DMS 273 treated with DMSO at 0.1 percent for 48 hours (cell line): ENCODE results near the gene CHFR.
"Not testable (repeated sequence)": the region's sequence is repeated elsewhere in the genome, so short reads cannot be mapped to it uniquely, and the experiment has no call there.

ENCODE experiments used
- DNase-seq: peaks from one replicate; lab custom pipeline; 2025; lab: John Stamatoyannopoulos, UW

CHFR gene

GRCh38 chr12:132874175-132874574 lies 13.2 kb downstream of the CHFR start:
- DNase-seq = no peak

DNA sequence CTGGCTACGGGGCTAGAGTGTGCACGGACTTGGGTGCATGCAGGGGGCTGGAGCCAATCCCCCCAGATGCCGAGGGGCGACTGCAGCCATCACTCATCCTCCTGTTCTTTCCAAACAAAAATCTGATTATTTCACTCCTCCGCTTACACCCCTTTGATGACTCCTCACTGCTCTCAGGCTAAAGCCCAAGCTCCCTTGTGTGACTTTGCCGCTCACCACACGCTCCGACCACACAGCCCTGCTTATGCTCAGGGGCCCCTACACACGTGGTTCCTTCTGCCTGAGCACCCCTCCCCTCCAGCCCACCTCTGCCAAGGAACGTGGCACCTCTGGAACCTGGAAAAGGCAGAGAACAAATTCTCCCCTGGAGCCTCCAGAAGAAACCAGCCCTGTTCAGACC lies 13.7 kb downstream of the CHFR start:
- DNase-seq = no peak

GRCh38 chr12:132872975-132873421 lies 14.4 kb downstream of the CHFR start:
- DNase-seq = no peak

- no peak for DNase-seq
Measured at GRCh38 chr12:132872073-132872855, 15.1 kb downstream of the CHFR start.

DNA sequence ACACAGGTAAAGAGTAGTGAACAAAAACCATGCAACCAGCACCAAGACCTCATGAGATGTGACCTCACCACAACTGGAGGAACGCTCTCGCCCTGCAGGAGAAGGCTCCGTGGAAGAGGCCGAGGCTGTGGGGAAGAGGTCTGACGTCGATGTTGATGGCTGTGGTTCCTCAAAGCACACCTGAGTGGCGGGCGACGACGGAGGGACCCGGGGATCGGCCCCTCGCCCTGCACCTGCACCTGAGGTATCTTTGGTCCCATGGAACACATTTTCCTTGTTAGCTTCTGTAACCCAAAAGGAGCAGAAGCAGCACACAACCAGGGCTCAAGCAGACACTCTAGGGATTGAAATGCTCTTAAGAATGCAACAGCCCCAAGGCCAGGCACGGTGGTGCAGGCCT lies 17.9 kb downstream of the CHFR start:
- DNase-seq = no peak

- no peak for DNase-seq
Measured at GRCh38 chr12:132866251-132866828, 21.1 kb downstream of the CHFR start.

DNA sequence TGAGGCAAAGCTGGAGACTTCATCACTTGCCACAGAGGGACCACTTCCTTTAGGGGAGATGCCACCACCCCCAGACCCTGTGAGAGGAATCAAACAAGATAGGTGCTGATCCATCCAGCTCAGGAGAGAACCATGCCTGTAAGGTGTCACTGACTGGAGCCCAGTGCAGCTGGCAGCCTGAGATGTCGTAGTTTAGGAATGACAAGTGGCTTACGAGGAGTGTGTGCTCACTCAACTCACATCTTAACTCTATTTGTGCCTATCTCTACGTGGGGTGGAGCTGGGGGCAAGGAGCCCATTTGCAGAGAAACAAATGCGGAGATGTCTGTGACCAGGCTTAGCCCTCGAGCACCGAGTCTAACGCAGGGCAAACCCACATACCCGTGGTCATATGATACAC lies 25.8 kb downstream of the CHFR start:
- no peak for DNase-seq

- DNase-seq = no peak
Measured at GRCh38 chr12:132858718-132859266, 28.6 kb downstream of the CHFR start.

DNA sequence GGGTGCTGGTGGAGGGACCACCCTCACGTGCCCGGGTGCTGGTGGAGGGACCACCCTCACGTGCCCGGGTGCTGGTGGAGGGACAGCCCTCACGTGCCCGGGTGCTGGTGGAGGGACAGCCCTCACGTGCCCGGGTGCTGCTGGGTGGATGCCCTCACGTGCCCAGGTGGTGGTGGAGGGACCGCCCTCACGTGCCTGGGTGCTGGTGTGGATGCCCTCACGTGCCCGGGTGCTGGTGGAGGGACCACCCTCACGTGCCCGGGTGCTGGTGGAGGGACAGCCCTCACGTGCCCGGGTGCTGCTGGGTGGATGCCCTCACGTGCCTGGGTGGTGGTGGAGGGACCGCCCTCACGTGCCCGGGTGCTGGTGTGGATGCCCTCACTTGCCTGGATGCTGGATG lies 30.4 kb downstream of the CHFR start:
- not testable (repeated sequence) for DNase-seq

DNA sequence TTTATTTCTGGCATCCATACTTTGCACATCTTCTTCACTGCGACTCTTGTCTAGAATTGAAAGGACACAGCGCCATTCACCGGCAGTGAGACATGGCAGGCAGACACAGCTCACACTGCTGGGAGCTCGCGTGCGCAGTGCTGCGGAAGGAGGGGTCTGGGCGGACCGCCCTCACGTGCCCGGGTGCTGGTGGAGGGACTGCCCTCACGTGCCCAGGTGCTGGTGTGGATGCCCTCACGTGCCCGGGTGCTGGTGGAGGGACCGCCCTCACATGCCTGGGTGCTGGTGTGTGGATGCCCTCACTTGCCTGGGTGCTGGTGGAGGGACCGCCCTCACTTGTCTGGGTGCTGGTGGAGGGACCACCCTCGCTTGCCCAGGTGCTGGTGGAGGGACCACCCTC lies 30.8 kb downstream of the CHFR start:
- no peak for DNase-seq

DNA sequence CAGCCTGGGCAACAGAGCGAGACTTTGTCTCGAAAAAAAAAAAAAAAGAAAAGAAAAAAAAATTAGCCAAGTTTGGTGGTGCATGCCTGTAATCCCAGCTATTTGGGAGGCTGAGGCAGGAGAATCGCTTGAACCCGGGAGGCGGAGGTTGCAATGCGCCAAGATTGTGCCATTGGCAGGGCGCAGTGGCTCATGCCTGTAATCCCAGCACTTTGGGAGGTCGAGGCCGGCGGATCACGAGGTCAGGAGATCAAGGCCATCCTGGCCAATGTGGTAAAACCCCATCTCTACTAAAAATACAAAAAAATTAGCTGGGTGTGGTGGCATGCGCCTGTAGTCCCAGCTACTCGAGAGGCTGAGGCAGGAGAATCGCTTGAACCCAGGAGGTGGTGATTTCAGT lies 32.2 kb downstream of the CHFR start:
- DNase-seq = not testable (repeated sequence)

DNA sequence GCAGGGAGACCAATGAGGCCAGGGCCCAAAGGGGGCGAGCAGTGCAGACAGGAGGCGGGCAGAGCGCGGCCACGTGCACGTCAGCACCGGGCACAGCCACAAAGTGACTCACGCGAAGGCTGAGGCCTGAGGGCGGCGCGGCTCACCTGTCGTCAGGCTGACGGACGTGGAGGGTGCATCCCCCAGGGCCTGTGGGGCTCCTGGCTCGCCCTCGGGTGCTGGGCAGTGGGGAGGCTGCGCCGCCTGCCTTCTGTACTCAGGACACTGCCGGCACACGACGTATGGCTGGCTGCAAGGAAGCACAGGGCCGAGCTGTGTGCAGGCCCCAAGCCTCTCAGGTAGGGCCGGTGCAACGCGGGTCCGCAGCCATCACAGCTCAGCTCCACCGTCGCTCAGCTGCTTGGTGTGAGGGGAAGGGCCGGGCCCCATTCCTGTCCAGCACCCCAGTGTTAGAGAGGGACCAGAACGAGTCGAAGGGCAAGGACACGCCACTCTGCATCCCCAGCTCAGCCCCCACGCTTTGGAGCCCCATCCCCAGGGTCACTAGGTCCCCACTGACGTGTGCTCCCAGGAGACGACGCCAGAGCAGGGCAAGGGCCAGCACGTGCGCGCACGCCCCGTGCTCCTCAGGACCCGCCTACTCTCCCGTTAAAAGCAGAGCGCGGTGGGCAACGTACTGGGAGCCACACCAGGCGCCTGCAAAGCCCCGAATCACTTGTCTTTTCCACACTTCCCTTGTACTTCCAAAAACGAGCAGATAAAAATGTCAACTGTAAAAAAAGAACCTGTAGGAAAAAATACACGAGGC lies 33.9 kb downstream of the CHFR start:
- DNase-seq = no peak

- no peak for DNase-seq
Measured at GRCh38 chr12:132852496-132852895, 34.9 kb downstream of the CHFR start.

DNA sequence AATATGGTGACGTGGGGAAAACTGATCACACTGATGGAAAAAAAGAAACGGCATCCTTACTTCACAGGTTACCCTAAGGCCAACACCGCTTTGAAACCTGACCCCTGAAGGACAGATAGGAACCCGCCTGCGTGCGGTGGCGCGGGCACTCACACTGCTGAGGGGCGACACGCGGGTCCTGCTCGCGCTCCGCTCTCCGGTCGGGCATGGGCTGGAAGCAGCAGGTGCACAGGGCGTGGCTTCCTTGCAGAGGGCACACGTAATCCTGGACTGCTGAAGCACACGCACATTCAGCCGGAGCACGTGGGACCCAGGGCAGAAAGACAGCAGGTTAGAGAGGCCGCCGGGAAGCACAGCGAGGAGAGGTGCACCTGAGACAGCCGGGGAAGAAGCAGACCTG lies 35.9 kb downstream of the CHFR start:
- no peak for DNase-seq

- DNase-seq = no peak
Measured at GRCh38 chr12:132850291-132850690, 37.1 kb downstream of the CHFR start.

GRCh38 chr12:132848521-132848920 lies 38.9 kb downstream of the CHFR start:
- no peak for DNase-seq

GRCh38 chr12:132847363-132848356 lies 39.7 kb downstream of the CHFR start:
- DNase-seq = no peak

- not testable (repeated sequence) for DNase-seq
Measured at GRCh38 chr12:132844681-132845080, 42.7 kb downstream of the CHFR start.

GRCh38 chr12:132842449-132843045 lies 44.9 kb downstream of the CHFR start:
- no peak for DNase-seq

- no peak for DNase-seq
Measured at GRCh38 chr12:132841151-132841550, 46.3 kb downstream of the CHFR start.

GRCh38 chr12:132840536-132840935 lies 46.9 kb downstream of the CHFR start:
- DNase-seq = no peak
